SU-DHL-6 (cell line): Measurements from ENCODE around the gene PPP1R37.

ENCODE experiments used
- EZH2phosphoT487 ChIP-seq: fragments of 200-600 bp; sonication (generic), shearing (Covaris generic); conservative IDR thresholded peaks from 2 replicates; pipeline ENCODE4 v1.6.1; 2018; ENCODE audit warnings: mild to moderate bottlenecking, antibody characterized with exemption, low read length, moderate library complexity, mixed read lengths
- TF ChIP-seq, protein P1 (sequence below): fragments of 200-600 bp; sonication (generic); IDR thresholded peaks from one replicate; pipeline ENCODE4 v1.5.1; 2017; ENCODE audit warnings: antibody characterized with exemption, mild to moderate bottlenecking, low read length, moderate library complexity; ENCODE audit not compliant: insufficient read depth, poor library complexity, severe bottlenecking

DNA sequence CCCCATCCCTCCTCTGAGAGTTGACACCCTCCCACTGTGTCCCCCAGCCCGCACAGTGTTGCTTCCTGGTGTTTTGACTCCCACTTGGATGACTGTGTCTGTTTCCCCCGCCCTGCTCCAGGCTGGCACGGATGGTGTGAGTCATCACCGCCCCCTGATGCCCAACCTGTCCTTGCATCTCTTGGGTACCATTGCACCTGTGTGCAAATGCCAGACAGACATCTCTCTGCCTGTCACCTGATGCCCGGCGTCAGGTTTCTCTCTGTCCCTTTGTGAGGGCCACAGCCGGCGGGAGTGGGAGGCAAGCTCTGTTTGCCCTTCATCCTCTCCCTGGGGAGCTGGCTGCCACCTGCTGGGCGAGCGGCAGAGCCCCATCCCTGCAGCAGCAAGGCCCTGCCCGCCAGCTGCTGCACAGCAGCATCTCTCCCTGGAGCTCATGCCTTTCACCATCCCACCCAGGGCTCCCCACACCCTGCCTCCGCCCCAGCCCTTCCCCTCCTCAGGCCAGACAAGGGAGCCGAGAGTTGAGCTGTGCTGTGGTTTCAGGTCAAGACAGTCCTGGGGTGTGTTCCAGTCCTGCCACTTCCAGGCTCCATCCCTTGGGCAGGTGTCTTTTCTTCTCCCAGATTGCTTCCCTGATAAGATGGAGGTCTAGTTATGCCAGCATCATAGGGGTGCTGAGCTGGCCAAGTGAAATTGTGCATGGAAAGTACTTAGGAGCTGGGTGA is 38.1 kb downstream of the PPP1R37 start:
- TF ChIP-seq, protein P1, sequence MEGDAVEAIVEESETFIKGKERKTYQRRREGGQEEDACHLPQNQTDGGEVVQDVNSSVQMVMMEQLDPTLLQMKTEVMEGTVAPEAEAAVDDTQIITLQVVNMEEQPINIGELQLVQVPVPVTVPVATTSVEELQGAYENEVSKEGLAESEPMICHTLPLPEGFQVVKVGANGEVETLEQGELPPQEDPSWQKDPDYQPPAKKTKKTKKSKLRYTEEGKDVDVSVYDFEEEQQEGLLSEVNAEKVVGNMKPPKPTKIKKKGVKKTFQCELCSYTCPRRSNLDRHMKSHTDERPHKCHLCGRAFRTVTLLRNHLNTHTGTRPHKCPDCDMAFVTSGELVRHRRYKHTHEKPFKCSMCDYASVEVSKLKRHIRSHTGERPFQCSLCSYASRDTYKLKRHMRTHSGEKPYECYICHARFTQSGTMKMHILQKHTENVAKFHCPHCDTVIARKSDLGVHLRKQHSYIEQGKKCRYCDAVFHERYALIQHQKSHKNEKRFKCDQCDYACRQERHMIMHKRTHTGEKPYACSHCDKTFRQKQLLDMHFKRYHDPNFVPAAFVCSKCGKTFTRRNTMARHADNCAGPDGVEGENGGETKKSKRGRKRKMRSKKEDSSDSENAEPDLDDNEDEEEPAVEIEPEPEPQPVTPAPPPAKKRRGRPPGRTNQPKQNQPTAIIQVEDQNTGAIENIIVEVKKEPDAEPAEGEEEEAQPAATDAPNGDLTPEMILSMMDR = peak; percentile 21
- no peak for TF ChIP-seq EZH2phosphoT487
